ENCODE measurements around the gene AGMO.

The AGMO gene

DNA sequence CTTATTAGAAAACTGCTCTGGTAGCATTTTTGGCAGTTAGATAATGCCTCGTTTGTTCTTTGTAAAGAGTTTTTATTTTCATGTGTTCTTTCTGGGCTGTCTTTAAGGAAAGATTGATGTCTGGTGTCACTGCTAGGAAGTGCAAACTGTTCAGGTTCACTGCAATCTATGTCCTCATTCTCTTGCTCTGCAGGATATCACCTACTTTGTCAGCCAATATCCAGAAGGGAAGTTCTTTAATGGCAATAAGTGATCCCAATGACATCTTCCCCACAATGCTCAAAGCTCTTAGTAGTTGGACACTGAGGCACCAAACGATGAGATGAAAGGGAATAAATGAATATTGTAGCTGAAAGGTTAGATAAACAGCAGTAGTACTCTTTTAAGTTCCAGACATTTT, 115.1 kb downstream of the AGMO start:
- no peak for DNase-seq

DNA sequence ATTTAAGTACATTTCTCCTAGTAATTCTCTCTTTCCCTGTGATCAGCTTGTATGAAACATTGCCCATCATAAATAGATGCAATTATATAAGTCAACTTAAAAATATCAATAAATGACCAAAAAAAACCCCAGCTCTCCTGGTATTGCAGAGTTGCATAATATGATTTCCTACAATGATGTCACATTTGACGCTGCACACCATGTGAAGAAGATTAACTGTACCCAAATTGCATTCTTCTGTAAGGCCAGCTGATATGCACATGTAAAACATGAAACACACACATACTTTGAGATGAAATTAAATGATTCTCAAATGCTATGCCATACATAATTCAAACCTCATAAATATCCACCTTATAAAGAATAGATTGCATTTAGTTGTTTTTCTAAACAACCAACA, 115.5 kb downstream of the AGMO start:
- DNase-seq = peak; percentile 16

DNA sequence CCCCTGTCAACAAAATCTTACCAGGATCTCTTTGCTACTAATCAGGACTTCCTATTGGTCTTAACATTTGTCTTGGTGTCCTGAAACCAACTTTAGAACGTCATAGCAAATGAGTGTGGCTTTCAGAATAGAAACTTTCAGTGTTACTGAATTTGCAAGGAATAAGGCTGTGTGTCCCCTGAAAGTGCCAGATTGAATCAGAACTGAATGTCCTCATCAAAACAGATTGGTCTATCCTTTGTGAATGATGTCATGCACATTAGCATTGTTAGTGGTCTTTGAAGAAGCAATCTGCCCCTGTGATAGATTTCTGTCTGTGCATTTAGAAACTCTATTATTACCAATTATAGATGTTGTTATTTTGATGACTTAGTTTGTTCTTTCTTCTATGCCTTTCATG, 119.9 kb downstream of the AGMO start:
- DNase-seq = no peak

DNA sequence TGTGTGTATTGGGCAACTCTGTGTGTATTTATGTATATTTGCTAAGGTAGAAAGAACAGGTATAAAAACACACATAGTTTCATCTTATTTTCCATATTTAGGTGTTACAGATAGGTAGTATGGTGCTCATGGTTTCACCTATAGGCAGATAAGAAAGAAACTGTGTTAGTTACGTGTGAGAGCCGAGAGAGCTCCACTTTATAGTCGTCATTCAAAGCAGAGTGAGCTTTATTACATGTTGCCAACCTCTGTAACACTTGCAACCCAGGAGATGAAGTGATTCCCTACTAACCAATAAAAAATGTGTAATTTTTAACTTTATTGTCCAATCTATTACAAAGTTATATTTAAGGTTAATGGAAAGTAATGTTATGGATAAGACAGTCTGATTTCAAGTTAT, 121.3 kb downstream of the AGMO start:
- DNase-seq = no peak

DNA sequence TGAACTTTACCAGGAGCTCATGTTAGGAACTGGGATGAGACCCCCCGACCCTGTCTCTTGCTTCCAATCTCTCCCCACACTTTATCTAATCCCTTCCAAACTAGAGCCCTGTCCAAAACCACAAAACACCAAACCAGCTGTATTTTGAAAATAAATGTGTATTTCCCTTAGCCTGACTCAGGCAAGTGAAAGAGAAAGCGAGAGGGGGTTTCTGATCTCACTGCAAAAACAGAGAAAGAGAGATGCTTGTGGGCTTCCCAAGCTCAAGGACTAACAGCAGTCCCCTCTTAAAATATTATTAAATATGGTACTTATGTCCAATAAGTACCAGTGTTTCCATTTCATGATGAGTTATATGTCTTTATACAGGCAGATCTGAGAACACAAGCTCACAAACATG, 122.0 kb downstream of the AGMO start:
- DNase-seq = no peak

DNA sequence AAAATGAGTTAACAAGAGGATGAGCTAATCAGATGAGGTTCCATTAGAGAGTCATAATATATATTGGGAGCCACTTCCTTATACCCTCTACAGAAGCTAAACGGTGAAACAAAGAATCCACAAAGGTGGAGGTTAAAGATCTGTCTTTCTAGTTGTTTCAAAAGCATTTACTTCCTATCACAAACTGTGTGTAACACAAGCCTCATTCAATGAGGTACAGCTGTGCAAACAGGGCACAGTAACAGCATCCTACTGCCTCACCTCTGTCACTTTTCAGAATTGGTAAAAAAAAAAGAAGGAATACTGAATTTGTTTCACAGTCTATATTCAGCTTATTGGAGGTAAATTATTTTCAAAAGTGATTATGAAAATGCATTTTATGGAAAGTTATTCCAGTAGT, 128.7 kb downstream of the AGMO start:
- DNase-seq = no peak

DNA sequence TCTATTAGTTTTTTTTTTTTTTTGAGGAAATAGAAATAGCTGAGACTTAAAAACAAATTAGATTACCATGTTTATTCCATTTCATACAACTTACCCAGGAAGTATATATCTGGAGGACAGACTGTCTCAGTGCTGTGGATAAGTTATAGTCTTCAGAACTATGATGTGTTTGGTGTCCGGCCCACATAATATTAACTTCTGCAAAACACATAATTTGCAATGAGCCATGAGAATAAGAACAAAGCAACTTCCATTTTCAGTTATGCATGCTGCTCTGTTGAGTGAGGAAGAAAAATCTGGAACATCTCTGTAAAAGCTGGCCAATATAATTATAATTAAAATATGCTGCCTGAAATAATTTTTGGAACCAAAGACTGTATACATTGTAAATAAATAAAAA, 130.9 kb downstream of the AGMO start:
- DNase-seq = no peak

DNA sequence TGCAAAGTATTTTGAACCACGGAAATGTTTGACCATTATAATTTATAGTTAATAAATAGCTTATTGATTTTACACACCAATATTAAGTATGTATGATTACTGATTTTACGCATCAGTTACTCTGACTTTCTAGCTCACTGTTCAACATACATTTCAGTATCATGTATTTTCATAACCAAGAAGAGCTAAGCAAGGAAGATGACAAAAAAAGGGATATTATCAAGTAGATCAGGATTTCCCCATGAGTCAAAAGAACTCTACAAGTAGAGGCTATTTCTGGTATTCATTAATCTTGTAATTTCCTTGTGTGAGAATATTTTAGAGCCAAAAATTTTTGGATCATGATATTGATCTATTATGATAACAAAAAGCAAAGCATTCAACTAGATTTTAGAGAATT, 131.6 kb downstream of the AGMO start:
- DNase-seq = no peak

DNA sequence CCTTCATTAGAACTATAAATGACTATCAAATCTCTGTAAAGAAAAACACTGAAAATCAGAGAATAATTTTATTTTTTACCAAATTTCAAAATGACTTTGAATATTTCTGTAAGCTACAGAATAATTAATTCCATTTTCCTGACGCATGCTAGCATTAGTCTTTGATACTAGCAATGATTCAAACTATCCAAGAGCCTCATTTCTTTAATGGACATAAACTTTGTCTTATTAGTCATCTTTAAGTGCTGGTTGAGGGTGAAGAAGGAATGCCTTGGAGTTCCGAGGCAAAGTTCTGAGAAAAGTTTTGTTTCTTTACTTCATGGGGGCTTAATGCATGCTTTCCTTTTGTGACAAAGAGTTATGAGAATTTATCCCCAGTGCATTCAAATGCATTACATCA, 137.3 kb downstream of the AGMO start:
- DNase-seq = peak; percentile 68

DNA sequence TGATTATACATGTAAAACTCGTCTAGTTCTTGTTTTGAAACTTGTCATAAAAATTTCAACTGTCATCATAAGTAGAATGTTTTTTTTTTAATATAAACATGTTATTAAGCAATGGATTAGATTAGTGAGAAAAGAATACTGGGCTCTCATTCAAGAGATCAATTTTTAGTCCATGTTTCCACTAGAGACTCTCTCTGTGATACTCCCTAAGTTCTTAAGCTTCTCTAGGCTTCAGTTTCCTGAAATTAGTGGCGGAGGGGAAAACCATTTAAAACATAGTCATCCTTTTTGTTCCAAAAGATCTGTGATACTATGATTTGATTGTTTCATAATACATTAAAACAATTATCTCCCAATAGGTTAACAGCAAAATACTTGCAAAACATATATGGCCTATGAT, 142.2 kb downstream of the AGMO start:
- no peak for DNase-seq

DNA sequence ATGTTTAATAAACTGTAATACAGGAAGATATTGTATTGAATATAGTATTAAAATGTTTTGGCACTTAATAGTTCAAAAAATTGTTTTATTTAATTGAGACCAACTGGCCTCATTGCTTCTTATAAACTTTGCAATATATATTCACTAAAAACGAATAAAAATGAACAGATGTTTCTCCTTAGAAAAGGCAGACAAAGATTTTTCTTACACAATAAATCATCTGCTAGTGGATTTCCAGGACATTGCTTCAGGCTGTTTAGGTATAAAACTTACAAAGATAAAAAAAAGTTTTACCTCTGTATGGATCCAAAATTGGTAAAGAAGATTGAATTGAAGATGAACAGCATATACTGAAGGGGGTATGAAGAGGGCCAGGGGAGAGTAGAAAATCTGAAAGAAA, 143.6 kb downstream of the AGMO start:
- DNase-seq = peak; percentile 26

DNA sequence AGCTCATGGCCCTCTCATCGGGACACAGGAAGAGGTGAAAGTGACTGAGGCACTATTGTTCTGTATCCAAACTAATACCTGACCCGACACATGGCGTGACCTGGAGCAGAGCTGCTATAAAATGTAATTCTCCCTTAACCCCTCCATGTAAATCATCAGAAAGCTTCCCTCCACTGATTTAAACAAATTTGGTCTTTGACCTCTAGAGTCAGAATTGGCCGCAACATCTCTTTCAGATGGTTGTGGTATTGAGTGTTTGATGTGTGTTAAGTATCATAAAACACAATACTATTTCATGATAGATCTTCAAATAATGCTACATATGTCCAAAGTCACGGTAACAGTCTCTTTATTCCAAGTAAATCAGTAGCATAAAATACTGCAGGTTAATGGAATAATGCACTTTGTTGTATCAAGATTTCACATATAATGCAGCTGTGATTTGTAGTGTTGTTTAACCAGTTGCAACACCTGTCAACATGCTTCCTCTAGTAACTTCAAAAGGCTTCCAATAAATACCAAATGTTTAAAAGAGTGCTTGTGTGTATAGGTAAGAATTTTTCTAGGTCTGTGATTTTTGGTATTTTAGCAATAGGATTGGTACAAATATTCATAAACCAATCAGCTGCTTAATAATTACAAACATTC, 144.3 kb downstream of the AGMO start:
- DNase-seq = no peak

DNA sequence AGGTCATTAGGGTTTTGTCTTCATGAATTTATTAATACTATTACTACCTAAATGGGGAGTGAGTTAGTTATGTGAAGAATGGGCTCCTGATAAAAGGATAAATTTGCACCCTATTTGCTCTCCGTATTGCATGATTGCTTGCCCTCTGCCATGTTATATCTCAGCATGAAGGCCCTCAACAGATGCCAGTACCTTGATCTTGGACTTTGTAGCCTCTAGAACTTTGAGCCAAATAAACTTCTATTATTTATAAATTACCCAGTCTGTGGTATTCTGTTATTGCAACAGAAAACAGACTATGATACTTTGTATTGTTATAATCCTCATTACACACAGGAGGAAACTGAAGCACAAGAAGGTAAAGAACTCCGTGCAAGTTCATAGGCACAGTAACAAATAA, 150.8 kb downstream of the AGMO start:
- DNase-seq = no peak

DNA sequence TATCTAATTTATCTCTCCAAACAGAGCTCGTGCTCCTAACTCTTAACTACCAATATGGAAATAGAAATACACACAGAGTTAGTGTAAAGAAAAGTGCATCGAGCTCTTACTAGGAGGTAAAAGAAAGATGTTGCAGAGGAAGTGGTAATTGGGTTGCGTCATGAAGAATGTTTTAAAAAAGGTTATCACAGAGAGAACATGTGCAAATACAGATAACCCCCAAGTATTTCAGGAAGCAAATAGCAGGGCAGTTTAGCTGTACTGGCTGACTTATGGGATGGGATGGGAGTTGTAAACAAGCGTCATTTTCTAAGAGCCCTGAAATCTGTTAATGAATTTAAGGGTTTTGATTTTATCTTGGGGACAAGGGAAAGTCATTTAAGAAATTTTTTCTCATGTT, 153.9 kb downstream of the AGMO start:
- DNase-seq = no peak

DNA sequence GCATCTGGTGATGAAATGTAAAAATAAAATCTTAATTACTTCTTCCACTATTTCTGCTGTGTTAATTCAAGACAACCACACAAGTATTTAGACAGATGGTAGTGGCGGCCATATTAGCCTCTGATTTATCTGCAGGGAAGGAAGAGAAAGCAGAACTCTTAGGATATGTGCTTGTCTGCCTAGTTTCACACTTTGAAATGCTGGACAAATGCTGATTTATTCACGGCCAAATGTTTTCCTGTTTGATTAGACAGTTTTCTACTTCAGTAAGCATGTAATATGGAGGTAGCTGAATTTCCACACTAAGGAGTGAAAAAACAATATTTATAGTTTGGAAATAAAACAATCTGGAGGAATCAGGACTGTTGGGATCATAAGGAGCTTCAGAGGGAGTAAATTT, 158.1 kb downstream of the AGMO start:
- DNase-seq = no peak

DNA sequence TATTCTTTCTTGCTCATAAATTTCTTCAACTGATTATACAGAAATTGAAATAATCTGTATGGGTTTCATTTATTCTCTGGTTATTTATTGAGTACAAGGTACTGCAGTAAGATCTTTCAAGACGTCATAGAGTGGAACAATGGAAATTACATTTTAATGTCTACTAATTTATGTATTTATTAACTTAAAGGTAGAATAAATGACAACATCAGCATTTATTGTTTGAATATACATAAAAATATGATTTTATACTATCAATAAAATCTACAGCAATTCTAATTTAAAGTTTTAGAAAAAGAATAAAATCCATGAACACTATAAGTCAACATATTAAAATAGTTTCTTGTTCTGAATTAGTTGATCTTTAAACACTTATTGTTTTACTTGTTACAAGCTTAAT, 158.5 kb downstream of the AGMO start:
- no peak for DNase-seq

DNA sequence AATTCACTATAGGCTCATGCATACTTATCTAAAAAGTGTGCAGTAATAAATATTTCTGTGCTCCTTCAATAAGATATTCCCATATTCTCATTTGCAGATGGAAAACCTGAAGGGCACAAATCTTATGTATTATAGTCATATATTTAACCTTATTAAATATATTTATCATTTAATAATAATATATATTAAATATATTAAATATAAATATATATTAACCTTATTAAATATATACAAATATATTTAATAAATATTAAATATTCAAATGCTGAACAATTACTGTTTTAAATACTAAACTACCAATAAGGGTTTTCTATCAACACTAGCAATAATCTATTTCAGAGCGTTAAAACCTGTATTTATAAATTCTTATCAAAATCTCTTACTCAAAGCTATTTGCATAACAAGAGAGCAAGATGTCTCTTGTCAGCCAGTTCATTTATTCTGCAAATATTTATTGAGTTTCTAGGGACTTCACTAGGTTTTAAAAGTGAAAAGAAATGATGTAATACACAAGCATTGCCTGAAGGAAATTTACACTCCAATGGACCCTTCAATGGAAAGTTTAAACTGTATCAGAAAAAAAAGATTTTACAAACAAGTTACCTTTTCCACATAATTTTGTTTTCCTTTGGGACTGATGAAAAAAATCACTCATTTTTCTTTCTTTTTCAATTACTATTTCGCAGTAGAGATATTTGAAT, 159.2 kb downstream of the AGMO start:
- DNase-seq = no peak

DNA sequence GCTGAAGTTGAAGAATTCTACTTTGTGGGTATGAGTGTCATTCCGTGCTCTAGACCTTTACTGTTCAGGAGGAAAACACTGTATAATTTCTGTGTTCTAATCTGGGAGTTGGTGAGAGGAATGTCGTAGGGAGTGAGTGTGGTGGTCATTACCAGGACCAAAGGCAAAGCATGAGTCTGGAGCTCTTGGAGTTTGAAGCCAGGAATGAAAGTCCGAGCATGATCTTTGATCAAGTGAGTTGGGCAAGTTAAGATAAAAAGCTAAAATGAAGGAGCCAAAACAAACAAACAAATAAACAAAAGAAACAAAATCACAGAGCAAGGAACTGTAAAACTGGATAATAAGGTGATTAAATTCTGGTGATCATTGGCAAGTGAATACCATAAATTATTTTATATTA, 161.4 kb downstream of the AGMO start:
- DNase-seq = no peak

DNA sequence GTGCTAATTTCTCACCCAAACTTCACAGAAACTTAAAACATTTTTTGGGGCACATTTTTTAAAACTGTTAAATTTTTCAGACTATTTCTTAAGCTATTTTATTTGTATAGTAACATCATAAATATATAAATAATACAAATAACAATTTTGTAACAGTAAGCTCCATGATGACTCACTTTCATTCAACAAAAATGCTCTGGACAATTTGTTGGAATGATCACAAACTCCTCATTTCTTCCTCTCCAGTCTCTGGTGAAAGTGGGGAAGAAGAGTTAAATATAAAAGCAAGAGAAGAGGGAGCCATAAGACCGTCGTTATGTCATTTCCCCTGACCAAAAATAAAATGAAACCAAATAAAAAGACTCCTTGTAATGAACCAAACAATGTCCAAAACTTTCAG, 162.4 kb downstream of the AGMO start:
- peak; percentile 21 for DNase-seq

DNA sequence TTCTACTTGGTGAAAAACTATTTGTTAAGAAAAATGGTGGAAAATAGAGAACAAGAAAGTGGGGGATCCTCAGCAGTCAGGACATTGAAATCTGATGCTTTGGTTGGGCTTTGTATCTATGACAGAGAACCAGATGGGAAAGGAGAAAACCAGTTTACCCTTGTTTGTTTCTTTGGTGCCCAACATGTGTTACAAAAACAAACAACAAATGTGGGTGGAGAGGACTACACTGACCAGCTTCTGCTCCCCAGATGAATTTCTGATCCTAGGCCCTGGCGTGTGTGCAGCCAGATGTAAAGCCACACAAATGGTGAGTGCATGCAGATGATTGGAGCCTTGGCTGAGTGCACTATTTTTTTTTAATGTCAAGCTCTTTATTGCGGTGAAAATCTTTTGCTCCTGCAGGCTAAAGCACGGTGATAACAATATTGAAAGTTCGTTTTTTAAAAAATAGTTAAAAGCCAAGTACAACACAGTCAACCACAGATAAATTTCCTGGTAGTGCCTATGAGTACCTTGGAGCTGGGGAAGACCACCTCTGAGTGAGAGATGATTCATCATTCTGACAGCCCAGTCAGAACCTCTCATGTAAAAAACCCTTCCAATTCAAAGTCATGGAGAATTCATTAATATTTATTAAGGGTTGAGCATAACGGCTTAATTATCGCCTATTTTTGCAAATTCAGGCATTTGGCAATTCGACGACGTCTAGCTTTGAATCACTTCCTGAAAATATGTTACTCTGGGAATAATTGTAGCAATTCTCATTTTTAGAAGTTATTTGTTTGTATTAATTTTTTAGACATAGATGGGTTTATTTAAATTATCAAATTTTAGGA, 163.7 kb downstream of the AGMO start:
- peak; percentile 62 for DNase-seq

DNA sequence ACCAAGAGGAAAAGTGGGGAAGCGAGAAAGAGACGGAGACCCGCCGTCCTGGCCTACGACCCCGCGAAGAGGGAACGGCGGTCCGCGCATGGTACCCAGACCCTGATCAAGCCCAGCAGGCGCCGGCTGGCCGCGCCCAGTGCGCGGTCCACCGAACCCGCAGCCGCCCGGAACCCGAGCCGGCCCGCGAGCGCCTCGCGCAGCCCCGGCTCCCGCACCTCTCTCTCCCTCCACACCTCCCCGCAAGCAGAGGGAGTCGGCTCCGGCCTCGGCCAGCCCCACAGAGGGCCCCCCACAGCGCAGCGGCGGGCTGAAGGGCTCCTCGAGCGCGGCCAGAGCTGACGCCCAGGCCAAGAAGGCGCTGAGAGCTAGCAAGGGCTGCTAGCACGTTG, 164.7 kb downstream of the AGMO start:
- no peak for DNase-seq

DNA sequence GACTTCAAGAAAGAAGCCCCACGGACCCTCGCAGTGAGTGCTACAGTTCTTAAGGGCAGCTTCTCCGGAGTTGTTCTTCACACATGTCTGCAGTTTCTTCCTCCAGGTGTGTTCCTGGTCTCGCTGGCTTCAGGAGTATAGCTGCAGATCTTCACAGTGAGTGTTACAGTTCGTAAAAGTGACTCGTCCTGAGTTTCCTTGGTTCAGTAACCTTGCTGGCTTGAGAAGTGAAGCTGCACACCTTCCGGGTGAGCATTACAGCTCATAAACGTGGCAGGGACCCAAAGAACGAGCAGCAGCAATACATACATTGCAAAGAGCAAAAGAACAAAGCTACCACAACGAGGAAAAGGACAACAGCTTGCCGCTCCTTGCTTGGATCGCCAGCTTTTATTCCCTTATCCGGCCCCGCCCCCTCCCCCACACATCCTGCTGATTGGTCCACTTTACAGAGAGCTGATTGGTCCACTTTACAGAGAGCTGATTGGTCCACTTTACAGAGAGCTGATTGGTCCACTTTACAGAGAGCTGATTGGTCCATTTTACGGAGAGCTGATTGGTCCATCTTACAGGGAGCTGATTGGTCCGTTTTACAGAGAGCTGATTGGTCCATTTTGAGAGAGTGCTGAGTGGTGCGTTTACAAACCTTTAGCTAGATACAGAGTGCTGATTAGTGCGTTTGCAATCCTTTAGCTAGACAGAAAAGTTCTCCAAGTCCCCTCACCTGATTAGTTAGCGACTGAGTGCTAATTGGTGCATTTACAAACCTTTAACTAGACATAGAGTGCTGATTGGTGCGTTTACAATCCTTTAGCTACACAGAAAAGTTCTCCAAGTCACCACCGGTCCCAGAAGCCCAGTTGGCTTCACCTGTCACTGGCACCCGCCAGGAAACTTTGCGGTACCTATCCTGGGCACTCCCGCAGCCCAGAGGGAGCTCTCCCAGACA, 165.3 kb downstream of the AGMO start:
- DNase-seq = no peak

DNA sequence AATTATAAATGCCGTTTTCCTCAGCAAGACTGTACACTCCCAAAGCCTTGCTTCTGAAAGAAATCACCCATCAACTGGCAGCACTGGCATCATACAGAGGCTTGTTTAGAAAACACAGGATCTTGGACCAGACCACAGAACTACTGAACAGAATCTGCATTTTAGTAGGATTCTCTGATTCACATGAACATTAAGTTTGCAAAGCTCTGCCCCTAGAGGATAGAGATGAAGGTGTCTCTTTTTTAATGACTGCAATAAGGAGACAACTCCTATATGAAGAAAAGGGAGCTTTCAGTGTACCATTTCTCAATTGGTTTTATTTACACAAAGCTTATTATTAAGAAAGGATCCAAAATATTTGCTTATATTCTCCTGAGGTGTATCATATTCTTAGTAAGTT, 172.7 kb downstream of the AGMO start:
- no peak for DNase-seq

Measured in fibroblast of upper back skin (primary cell).